ENCODE measurements around the gene BORCS5. TPM values are rescaled to one million over a fixed set of nuclear protein-coding genes. Genes with fewer than 3 reads are reported as not detected.
"Not testable (repeated sequence)": the region's sequence is repeated elsewhere in the genome, so short reads cannot be mapped to it uniquely, and the experiment has no call there.

Gene BORCS5
- total RNA-seq, 2 experiments from 2014 or later, result 43.7 to 47.8 TPM

DNA sequence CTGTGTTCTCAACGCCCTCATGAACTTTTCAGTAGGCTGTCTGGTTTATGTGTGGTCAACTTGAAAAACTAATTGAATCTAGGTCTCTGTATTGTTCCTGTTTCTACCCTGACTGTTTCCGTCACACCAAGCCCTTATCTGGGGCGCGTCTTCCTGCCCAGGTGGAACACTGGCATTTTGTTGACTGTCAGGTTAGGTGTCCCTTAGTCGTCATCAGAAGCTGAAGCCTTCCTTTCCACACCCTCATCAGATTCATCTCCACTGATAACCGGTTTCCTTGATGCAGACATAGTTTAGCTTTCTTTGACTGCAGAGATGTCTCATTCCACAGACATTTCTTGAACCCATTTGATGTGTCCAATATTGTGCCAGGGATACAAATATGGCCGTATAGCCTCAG, 109.3 kb downstream of the BORCS5 start:
- Mint-ChIP-seq H3K4me3 (peak overlapping the region; percentile 35), H3K27me3 (no peaks in the 10 kb centered on the region), H3K4me1 (ENCODE audit: low read depth) (peaks cover 91% of the 10 kb centered on the region), H3K27ac (peak overlapping the region; percentile 97), H3K9me3 (peaks cover 2% of the 10 kb centered on the region), H3K36me3 (peaks cover 52% of the 10 kb centered on the region)
- CTCF ChIA-PET, result interaction anchor here (1.1 to 2.2 kb wide), 11 partner anchors 9 to 271 kb away, joined by 3 to 14 read pairs (median 5); partner anchors contain the start of gene BORCS5
- POLR2A ChIA-PET, result interaction anchor here (1.0 to 4.5 kb wide), 24 partner anchors 9 to 322 kb away, joined by 3 to 40 read pairs (median 4); no protein-coding TSS in a partner anchor
- peak; percentile 78 for DNase-seq
- intact Hi-C loops (cut with micrococcal nuclease), result loop anchor here (10.0 kb wide), 1 partner anchor 451 kb away; no protein-coding TSS in a partner anchor

DNA sequence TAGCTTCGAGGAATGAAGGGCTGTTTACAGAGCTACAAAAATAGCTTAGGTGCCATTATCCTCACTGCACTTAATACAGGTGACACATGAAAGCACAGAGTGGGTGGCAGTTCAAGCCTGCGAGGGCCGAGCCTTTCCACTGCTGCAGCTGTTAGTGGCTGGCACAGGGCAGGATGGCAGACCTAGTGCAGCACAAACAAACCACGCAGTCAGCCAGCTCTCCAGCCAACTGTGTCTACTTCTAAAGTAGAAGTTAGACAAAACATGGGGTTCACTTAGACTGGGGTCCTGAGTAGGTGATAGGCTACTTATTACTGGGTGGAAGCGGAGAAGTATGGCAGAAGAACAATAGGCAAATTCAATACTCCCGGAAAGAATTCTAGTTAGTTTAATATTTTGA, 110.4 kb downstream of the BORCS5 start:
- H3K9me3 Mint-ChIP-seq, result peaks cover 2% of the 10 kb centered on the region
- H3K4me1 Mint-ChIP-seq (ENCODE audit: low read depth), result peaks cover 86% of the 10 kb centered on the region
- peak; percentile 68 for DNase-seq
- ChIA-PET POLR2A (interaction anchor here (1.0 to 4.5 kb wide), 15 partner anchors 10 to 346 kb away, joined by 3 to 40 read pairs (median 7); partner anchors contain the start of genes BORCS5 and DDX47), CTCF (interaction anchor here (0.7 to 2.2 kb wide), 8 partner anchors 8 to 270 kb away, joined by 4 to 14 read pairs (median 6); no protein-coding TSS in a partner anchor)
- peak overlapping the region; percentile 97 for H3K27ac Mint-ChIP-seq
- peaks cover 61% of the 10 kb centered on the region for H3K36me3 Mint-ChIP-seq
- no peaks in the 10 kb centered on the region for H3K27me3 Mint-ChIP-seq
- intact Hi-C loops (cut with micrococcal nuclease), result loop anchor here (1.0 to 10.0 kb wide), 2 partner anchors 8 to 452 kb away; no protein-coding TSS in a partner anchor
- H3K4me3 Mint-ChIP-seq, result peak overlapping the region; percentile 49

GRCh38 chr12:12467688-12468261, 110.9 kb downstream of the BORCS5 start:
- peak overlapping the region; percentile 97 for H3K27ac Mint-ChIP-seq
- CTCF ChIA-PET, result interaction anchor here (0.7 to 2.0 kb wide), 6 partner anchors 36 to 270 kb away, joined by 3 to 12 read pairs (median 5); no protein-coding TSS in a partner anchor
- peaks cover 61% of the 10 kb centered on the region for H3K36me3 Mint-ChIP-seq
- H3K4me3 Mint-ChIP-seq, result peak overlapping the region; percentile 49
- no peaks in the 10 kb centered on the region for H3K27me3 Mint-ChIP-seq
- H3K4me1 Mint-ChIP-seq (ENCODE audit: low read depth), result peaks cover 84% of the 10 kb centered on the region
- POLR2A ChIA-PET, result interaction anchor here (1.0 to 4.5 kb wide), 12 partner anchors 10 to 346 kb away, joined by 3 to 40 read pairs (median 6); partner anchors contain the start of genes BORCS5 and DDX47
- H3K9me3 Mint-ChIP-seq, result peaks cover 2% of the 10 kb centered on the region
- DNase-seq, result peak; percentile 80
- intact Hi-C loops (cut with micrococcal nuclease), result loop anchor here (1.0 to 10.0 kb wide), 2 partner anchors 8 to 453 kb away; no protein-coding TSS in a partner anchor

- H3K9me3 Mint-ChIP-seq, result peaks cover 2% of the 10 kb centered on the region
- ChIA-PET CTCF (interaction anchor here (1.2 kb wide), 1 partner anchor 35 kb away, joined by 3 read pairs; no protein-coding TSS in a partner anchor), POLR2A (interaction anchor here (1.0 to 3.4 kb wide), 4 partner anchors 9 to 112 kb away, joined by 4 to 40 read pairs (median 14); partner anchors contain the start of gene BORCS5)
- peaks cover 81% of the 10 kb centered on the region for H3K4me1 Mint-ChIP-seq (ENCODE audit: low read depth)
- peak overlapping the region; percentile 49 for H3K4me3 Mint-ChIP-seq
- no peaks in the 10 kb centered on the region for H3K27me3 Mint-ChIP-seq
- H3K27ac Mint-ChIP-seq, result peak overlapping the region; percentile 97
- intact Hi-C loops (cut with micrococcal nuclease), result loop anchor here (10.0 kb wide), 1 partner anchor 454 kb away; no protein-coding TSS in a partner anchor
- DNase-seq, result no peak
- H3K36me3 Mint-ChIP-seq, result peaks cover 63% of the 10 kb centered on the region
Measured at GRCh38 chr12:12468575-12468974, 111.7 kb downstream of the BORCS5 start.

- Mint-ChIP-seq H3K27ac (peak overlapping the region; percentile 97), H3K4me1 (ENCODE audit: low read depth) (peaks cover 83% of the 10 kb centered on the region), H3K36me3 (peaks cover 70% of the 10 kb centered on the region), H3K27me3 (no peaks in the 10 kb centered on the region), H3K9me3 (peaks cover 2% of the 10 kb centered on the region), H3K4me3 (no peak overlapping the region)
- DNase-seq, result no peak
- POLR2A ChIA-PET, result interaction anchor here (2.1 kb wide), 1 partner anchor 112 kb away, joined by 6 read pairs; the partner anchor contains the start of gene BORCS5
- intact Hi-C loops (cut with micrococcal nuclease), result loop anchor here (10.0 kb wide), 1 partner anchor 455 kb away; no protein-coding TSS in a partner anchor
- CTCF ChIA-PET, result interaction anchor here (1.6 to 2.0 kb wide), 2 partner anchors 34 to 93 kb away, joined by 4 to 6 read pairs; no protein-coding TSS in a partner anchor
Measured at GRCh38 chr12:12469386-12469785, 112.5 kb downstream of the BORCS5 start.

- POLR2A ChIA-PET, result interaction anchor here (1.2 to 1.6 kb wide), 2 partner anchors 9 to 11 kb away, joined by 3 to 6 read pairs; no protein-coding TSS in a partner anchor
- no peaks in the 10 kb centered on the region for H3K27me3 Mint-ChIP-seq
- H3K9me3 Mint-ChIP-seq, result peaks cover 2% of the 10 kb centered on the region
- H3K27ac Mint-ChIP-seq, result peak overlapping the region; percentile 72
- H3K4me3 Mint-ChIP-seq, result no peak overlapping the region
- CTCF ChIA-PET, result interaction anchor here (1.5 to 2.0 kb wide), 3 partner anchors 9 to 95 kb away, joined by 3 to 6 read pairs (median 4); no protein-coding TSS in a partner anchor
- intact Hi-C loops (cut with micrococcal nuclease), result no loop called here
- H3K4me1 Mint-ChIP-seq (ENCODE audit: low read depth), result peaks cover 82% of the 10 kb centered on the region
- no peak for DNase-seq
- peaks cover 74% of the 10 kb centered on the region for H3K36me3 Mint-ChIP-seq
Measured at GRCh38 chr12:12470751-12471306, 114.0 kb downstream of the BORCS5 start.

GRCh38 chr12:12471982-12472961, 115.4 kb downstream of the BORCS5 start:
- DNase-seq; H3K9me3 Mint-ChIP-seq; intact Hi-C loops (cut with micrococcal nuclease); CTCF ChIA-PET; H3K27me3 Mint-ChIP-seq; H3K4me3 Mint-ChIP-seq: not testable (repeated sequence)
- Mint-ChIP-seq H3K27ac (peak overlapping the region; percentile 99), H3K4me1 (ENCODE audit: low read depth) (peaks cover 81% of the 10 kb centered on the region), H3K36me3 (peaks cover 78% of the 10 kb centered on the region)
- POLR2A ChIA-PET, result interaction anchor here (0.9 to 5.4 kb wide), 7 partner anchors 11 to 42 kb away, joined by 7 to 71 read pairs (median 37); no protein-coding TSS in a partner anchor

DNA sequence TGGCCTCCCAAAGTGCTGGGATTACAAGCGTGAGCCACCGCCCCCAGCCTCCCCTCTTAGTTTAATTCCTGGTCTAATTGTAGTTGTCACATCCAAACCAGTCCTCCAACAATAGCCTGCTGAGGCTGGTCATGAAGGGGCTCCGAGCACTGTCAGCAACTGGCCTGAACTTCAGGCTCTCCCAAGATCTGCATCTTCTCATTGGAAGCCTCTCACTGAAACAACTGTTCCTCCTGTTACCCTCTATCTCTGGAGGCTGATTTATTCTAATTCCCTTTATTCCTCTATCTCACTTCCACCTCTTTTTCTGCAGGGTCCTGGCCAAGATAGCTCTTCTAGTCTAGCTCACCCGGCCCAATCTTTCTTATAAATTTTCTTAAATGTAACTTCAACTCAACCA, 116.3 kb downstream of the BORCS5 start:
- ChIA-PET POLR2A (interaction anchor here (0.8 to 5.4 kb wide), 18 partner anchors 7 to 243 kb away, joined by 3 to 71 read pairs (median 9); partner anchors contain the start of genes BORCS5 and DUSP16), CTCF (interaction anchor here (0.5 to 4.1 kb wide), 12 partner anchors 12 to 182 kb away, joined by 3 to 51 read pairs (median 6); partner anchors contain the start of gene BORCS5)
- DNase-seq, result no peak
- intact Hi-C loops (cut with micrococcal nuclease), result no loop called here
- H3K27ac Mint-ChIP-seq, result peak overlapping the region; percentile 99
- H3K4me1 Mint-ChIP-seq (ENCODE audit: low read depth), result peaks cover 80% of the 10 kb centered on the region
- H3K27me3 Mint-ChIP-seq, result no peaks in the 10 kb centered on the region
- peaks cover 78% of the 10 kb centered on the region for H3K36me3 Mint-ChIP-seq
- no peak overlapping the region for H3K4me3 Mint-ChIP-seq
- peaks cover 2% of the 10 kb centered on the region for H3K9me3 Mint-ChIP-seq

DNA sequence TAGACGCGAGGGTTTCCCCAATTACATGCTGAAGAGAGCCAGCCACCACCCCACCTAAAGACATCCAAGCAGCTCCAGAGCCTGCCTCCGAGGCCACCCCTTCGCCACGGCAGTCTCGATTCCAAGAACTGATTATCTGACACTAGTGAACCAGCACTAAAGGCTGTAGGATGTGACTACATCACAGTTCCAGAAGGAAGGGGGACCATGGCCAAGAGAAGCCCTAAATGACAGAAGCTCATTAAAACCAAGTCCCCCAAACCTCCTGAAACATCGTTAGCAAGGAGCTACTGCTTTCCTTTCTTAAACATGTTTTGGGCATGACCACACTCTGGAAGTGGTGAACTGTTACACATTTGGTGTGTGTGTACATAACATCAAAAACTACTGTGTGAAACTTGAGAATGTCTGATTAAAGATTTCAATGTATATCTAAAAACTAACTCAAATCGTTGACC, 117.6 kb downstream of the BORCS5 start:
- peak overlapping the region; percentile 99 for H3K27ac Mint-ChIP-seq
- peaks cover 79% of the 10 kb centered on the region for H3K36me3 Mint-ChIP-seq
- H3K9me3 Mint-ChIP-seq, result peaks cover 2% of the 10 kb centered on the region
- ChIA-PET POLR2A (interaction anchor here (0.8 to 5.4 kb wide), 26 partner anchors 9 to 251 kb away, joined by 3 to 71 read pairs (median 8); partner anchors contain the start of genes BORCS5 and DUSP16), CTCF (interaction anchor here (0.6 to 4.1 kb wide), 16 partner anchors 8 to 181 kb away, joined by 3 to 51 read pairs (median 6); partner anchors contain the start of gene BORCS5)
- peaks cover 79% of the 10 kb centered on the region for H3K4me1 Mint-ChIP-seq (ENCODE audit: low read depth)
- intact Hi-C loops (cut with micrococcal nuclease), result loop anchor here (1.0 to 2.0 kb wide), 5 partner anchors 8 to 117 kb away; partner anchors contain the start of gene BORCS5
- DNase-seq, result peak; percentile 73
- H3K4me3 Mint-ChIP-seq, result peak overlapping the region; percentile 63
- H3K27me3 Mint-ChIP-seq, result no peaks in the 10 kb centered on the region
